ENCODE measurements around the gene MOB1A. TPM values are rescaled to one million over a fixed set of nuclear protein-coding genes. Genes with fewer than 3 reads are reported as not detected.
A peak's percentile ranks its signal among the peaks of the same experiment; 100 is the strongest.
"Not testable (repeated sequence)": the region's sequence is repeated elsewhere in the genome, so short reads cannot be mapped to it uniquely, and the experiment has no call there.

Gene MOB1A
- total RNA-seq, 1 experiment from 2014 or later, result 119 TPM

GRCh38 chr2:74164761-74165160, 13.9 kb downstream of the MOB1A start:
- no peak for DNase-seq (ENCODE audit: low read depth)
- in situ Hi-C loops (cut with HindIII; ENCODE audit: low pct_unique_long_range_greater_than_20kb, low sequenced_read_pairs), result no loop called here

GRCh38 chr2:74162951-74163350, 15.7 kb downstream of the MOB1A start:
- in situ Hi-C loops (cut with HindIII; ENCODE audit: low pct_unique_long_range_greater_than_20kb, low sequenced_read_pairs), result no loop called here
- no peak for DNase-seq (ENCODE audit: low read depth)

GRCh38 chr2:74155830-74156229, 22.8 kb downstream of the MOB1A start:
- in situ Hi-C loops (cut with HindIII; ENCODE audit: low pct_unique_long_range_greater_than_20kb, low sequenced_read_pairs), result no loop called here
- no peak for DNase-seq (ENCODE audit: low read depth)

GRCh38 chr2:74152954-74153353, 25.7 kb downstream of the MOB1A start:
- no peak for DNase-seq (ENCODE audit: low read depth)
- in situ Hi-C loops (cut with HindIII; ENCODE audit: low pct_unique_long_range_greater_than_20kb, low sequenced_read_pairs), result no loop called here

- DNase-seq (ENCODE audit: low read depth), result no peak
- in situ Hi-C loops (cut with HindIII; ENCODE audit: low pct_unique_long_range_greater_than_20kb, low sequenced_read_pairs), result no loop called here
These were observed 28.9 kb downstream of the MOB1A start for GRCh38 chr2:74149570-74150319.

GRCh38 chr2:74149247-74149525, 29.5 kb downstream of the MOB1A start:
- in situ Hi-C loops (cut with HindIII; ENCODE audit: low pct_unique_long_range_greater_than_20kb, low sequenced_read_pairs), result no loop called here
- no peak for DNase-seq (ENCODE audit: low read depth)

- in situ Hi-C loops (cut with HindIII; ENCODE audit: low pct_unique_long_range_greater_than_20kb, low sequenced_read_pairs), result no loop called here
- DNase-seq (ENCODE audit: low read depth), result no peak
These were observed 30.0 kb downstream of the MOB1A start for GRCh38 chr2:74148457-74149246.

GRCh38 chr2:74147727-74148456, 30.8 kb downstream of the MOB1A start, which contains the start of gene BOLA3:
Gene BOLA3 (minus strand): TSS chr2:74147912. CDS start chr2:74147874, 38 bp downstream.
- peak; percentile 74 for DNase-seq (ENCODE audit: low read depth)
- in situ Hi-C loops (cut with HindIII; ENCODE audit: low pct_unique_long_range_greater_than_20kb, low sequenced_read_pairs), result no loop called here

- in situ Hi-C loops (cut with HindIII; ENCODE audit: low pct_unique_long_range_greater_than_20kb, low sequenced_read_pairs), result no loop called here
- DNase-seq (ENCODE audit: low read depth), result no peak
These were observed 31.6 kb downstream of the MOB1A start for GRCh38 chr2:74146929-74147726.

- no peak for DNase-seq (ENCODE audit: low read depth)
These were observed 36.3 kb downstream of the MOB1A start for GRCh38 chr2:74142340-74142739.

GRCh38 chr2:74138600-74139323, 39.9 kb downstream of the MOB1A start:
- in situ Hi-C loops (cut with HindIII; ENCODE audit: low pct_unique_long_range_greater_than_20kb, low sequenced_read_pairs), result no loop called here
- no peak for DNase-seq (ENCODE audit: low read depth)

More at GRCh38 chr2:74142340-74142739, 36.3 kb downstream of the MOB1A start:
- in situ Hi-C loops (cut with HindIII; ENCODE audit: low pct_unique_long_range_greater_than_20kb, low sequenced_read_pairs), result no loop called here

GRCh38 chr2:74137651-74138599, 40.8 kb downstream of the MOB1A start:
- DNase-seq (ENCODE audit: low read depth), result no peak
- in situ Hi-C loops (cut with HindIII; ENCODE audit: low pct_unique_long_range_greater_than_20kb, low sequenced_read_pairs), result no loop called here

- DNase-seq (ENCODE audit: low read depth), result no peak
- in situ Hi-C loops (cut with HindIII; ENCODE audit: low pct_unique_long_range_greater_than_20kb, low sequenced_read_pairs), result no loop called here
These were observed 46.8 kb downstream of the MOB1A start for GRCh38 chr2:74131901-74132300.

- no peak for DNase-seq (ENCODE audit: low read depth)
- in situ Hi-C loops (cut with HindIII; ENCODE audit: low pct_unique_long_range_greater_than_20kb, low sequenced_read_pairs), result no loop called here
These were observed 48.3 kb downstream of the MOB1A start for GRCh38 chr2:74130211-74130995.

- DNase-seq (ENCODE audit: low read depth), result no peak
- in situ Hi-C loops (cut with HindIII; ENCODE audit: low pct_unique_long_range_greater_than_20kb, low sequenced_read_pairs), result no loop called here
These were observed 50.5 kb downstream of the MOB1A start for GRCh38 chr2:74128206-74128605.

- DNase-seq (ENCODE audit: low read depth); in situ Hi-C loops (cut with HindIII; ENCODE audit: low pct_unique_long_range_greater_than_20kb, low sequenced_read_pairs): not testable (repeated sequence)
These were observed 54.7 kb downstream of the MOB1A start for GRCh38 chr2:74123955-74124354.

Measured in Caki2 (cell line).